NB4 (cell line): Measurements from ENCODE around the gene MEGF6.
A peak's percentile ranks its signal among the peaks of the same experiment; 100 is the strongest.

Source experiments
- DNase-seq: peaks from one replicate; pipeline ENCODE4 v3.0.0; 2010; ENCODE audit warnings: low read depth
- H3K4me3 ChIP-seq: one replicate; pipeline ENCODE4 v1.5.1; 2011; ENCODE audit warnings: mild to moderate bottlenecking, low read depth, low read length, moderate library complexity
- CTCF ChIP-seq: IDR thresholded peaks from one replicate; pipeline ENCODE4 v1.5.1; 2012; ENCODE audit warnings: low read depth, low read length
- MYC ChIP-seq: IDR thresholded peaks from 2 replicates; pipeline ENCODE4 v1.6.1; 2011; ENCODE audit warnings: low read depth, low read length
- POLR2A ChIP-seq: IDR thresholded peaks from 2 replicates; pipeline ENCODE4 v1.6.1; 2011; ENCODE audit warnings: mild to moderate bottlenecking; ENCODE audit not compliant: insufficient read length; ENCODE audit errors: extremely low read depth
- TF ChIP-seq, protein P1 (sequence below): IDR thresholded peaks from 2 replicates; pipeline ENCODE4 v1.6.1; 2011; ENCODE audit warnings: low read depth, low read length

Gene MEGF6

DNA sequence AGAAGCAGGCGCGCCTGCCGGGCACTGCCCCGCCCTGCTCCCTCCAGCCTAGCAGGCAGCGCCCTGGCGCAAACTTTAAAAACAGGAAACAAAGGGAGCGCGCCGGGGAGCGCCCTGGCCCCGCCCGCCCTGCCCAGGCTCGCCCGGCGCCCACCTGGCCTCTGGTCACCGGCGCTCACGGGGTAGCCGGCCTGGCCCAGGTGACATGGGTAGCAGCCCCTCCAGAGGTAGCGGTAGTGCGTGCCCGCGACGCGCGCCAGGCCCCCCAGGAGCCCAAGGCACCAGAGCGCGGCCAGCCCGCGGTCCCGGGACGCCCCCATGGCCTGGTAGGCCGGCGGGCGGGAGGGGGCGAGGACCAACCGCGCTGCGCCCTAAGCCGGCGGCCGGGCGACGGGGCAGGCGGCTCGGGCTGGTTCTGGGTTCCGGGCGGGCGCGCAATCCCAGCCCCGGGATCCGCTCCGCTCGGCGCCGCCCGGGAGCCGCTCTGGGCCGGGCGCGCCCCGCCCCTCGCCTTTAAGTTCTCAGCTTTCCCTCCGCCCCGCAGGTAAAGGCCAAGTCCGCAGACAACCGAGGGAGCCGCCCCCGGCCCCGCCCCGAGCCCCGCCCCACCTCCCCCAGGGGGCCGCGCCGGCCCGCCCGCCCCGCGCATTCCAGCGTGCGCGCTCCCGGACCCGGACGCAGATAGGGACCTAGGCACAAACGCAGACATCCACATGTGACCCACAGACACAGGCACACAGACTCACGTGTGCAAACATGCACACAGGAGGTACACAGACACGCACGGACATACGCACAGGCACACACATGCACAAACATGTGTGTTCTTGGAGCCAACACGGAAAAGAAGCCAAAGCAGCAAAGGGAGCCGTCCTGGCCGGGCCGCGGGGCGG lies 80.1 kb downstream of the MEGF6 start:
- peak overlapping the region; percentile 32 for H3K4me3 ChIP-seq
- peak; percentile 73 for DNase-seq
- TF ChIP-seq POLR2A, result no peak
- TF ChIP-seq MYC, result no peak
- TF ChIP-seq, protein P1, sequence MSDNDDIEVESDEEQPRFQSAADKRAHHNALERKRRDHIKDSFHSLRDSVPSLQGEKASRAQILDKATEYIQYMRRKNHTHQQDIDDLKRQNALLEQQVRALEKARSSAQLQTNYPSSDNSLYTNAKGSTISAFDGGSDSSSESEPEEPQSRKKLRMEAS, result no peak
- TF ChIP-seq CTCF, result no peak

DNA sequence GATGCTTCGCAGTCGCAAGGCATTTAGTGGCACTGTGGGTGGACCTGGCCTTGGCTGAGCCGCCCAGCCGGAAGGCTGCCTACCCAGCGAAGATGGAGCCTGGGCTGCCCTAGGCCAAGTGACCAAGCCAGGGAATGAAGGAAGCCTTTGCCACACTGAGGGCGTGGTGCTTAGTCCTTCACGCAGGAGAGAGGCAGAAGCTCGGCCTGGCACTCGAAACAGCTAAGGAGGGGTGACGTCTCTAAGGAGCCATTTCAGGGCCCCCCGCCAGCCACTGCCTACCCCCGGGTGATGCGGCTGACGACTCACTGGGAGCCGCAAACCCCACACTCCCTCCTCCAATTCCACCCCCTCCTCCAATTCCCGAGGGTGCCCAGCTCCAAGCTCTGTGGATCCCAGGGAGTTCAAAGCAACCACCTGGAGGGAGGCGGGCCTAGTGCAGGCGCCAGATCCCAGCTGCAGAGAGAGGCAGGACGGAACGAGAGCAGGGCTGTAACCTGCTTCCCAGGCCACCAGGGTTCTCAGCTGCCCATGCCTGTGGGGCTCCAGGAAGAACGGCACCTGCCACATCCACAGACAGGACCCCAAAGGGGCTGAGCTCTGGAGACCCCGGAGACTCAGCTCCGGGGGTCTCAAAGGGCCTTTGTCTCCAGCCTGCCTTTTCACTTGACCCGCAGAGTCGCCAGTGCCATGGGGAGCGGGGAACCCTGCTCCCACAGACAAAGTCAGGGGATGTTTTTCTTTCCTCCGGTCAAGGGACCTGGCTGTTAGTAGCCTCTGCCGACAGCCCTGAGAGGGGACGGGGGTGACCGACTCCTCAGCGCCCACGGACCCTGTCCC lies 81.0 kb downstream of the MEGF6 start:
- TF ChIP-seq MYC (no peak), CTCF (no peak), POLR2A (no peak)
- TF ChIP-seq, protein P1, result no peak
- DNase-seq, result no peak
- peak overlapping the region; percentile 32 for H3K4me3 ChIP-seq

DNA sequence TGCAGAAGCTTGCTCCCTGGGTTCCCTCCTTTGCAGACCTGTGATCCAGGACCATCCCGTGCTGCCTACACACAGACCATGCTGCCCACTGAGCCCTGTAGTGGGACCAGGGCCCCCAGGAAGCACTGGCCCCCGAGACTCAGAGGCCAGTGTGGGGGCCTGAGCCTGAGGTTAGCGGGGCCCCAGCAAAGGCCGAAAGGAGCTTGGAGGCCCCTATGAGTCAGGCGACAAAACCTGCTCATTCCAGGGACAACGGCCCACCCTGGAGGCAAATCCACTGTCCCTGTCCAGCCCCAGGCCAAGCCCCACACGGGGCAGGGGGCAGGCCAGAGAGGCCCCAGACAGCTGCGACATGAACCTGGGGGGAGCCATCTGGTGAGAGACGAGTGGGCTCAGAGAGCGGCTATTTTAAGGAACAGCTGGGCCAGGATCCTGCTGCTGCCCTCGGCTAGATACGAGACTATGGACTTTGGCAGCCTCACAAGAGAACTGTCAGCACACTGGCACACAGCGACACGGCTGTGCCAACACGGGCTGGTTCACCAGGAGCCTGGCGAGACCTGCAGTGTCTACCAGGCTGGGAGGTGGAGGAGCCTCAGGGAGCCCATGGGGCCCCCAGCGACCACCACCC lies 82.1 kb downstream of the MEGF6 start:
- H3K4me3 ChIP-seq, result no peak overlapping the region
- DNase-seq, result no peak
- TF ChIP-seq MYC (no peak), POLR2A (no peak), CTCF (no peak)
- TF ChIP-seq, protein P1, result no peak

- H3K4me3 ChIP-seq, result no peak overlapping the region
- no peak for DNase-seq
- TF ChIP-seq, protein P1, result no peak
- TF ChIP-seq CTCF, result no peak
- no peak for TF ChIP-seq POLR2A
- no peak for TF ChIP-seq MYC
These were observed 83.5 kb downstream of the MEGF6 start for GRCh38 chr1:3527774-3528173.
